GM18511 (cell line): Measurements from ENCODE around the gene DYRK4.

ENCODE experiments used
- ATAC-seq: cut with Tn5 transposase; IDR thresholded peaks from one replicate; pipeline ENCODE4 v1.9.1; 2021; ENCODE audit warnings: mild to moderate bottlenecking, moderate library complexity; ENCODE audit not compliant: unreplicated experiment

The DYRK4 gene

GRCh38 chr12:4615667-4616066, 53.7 kb downstream of the DYRK4 start:
- no peak for ATAC-seq

- no peak for ATAC-seq
Observed at GRCh38 chr12:4621511-4621910, 59.5 kb downstream of the DYRK4 start.

GRCh38 chr12:4626543-4626942, 64.5 kb downstream of the DYRK4 start:
- ATAC-seq, result no peak

GRCh38 chr12:4628406-4628805, 66.4 kb downstream of the DYRK4 start:
- no peak for ATAC-seq

GRCh38 chr12:4630262-4630661, 68.3 kb downstream of the DYRK4 start:
- ATAC-seq, result no peak

GRCh38 chr12:4643747-4644146, 81.7 kb downstream of the DYRK4 start:
- no peak for ATAC-seq

- no peak for ATAC-seq
Observed at GRCh38 chr12:4645023-4645422, 83.0 kb downstream of the DYRK4 start.

GRCh38 chr12:4648104-4648500, 86.1 kb downstream of the DYRK4 start:
- ATAC-seq, result no peak

GRCh38 chr12:4648501-4649357, 86.7 kb downstream of the DYRK4 start, which contains the start of the genes AKAP3 and NDUFA9:
Gene AKAP3 (minus strand): TSS chr12:4649051. CDS start chr12:4638196, 10,855 bp downstream.
Gene NDUFA9 (plus strand): TSS chr12:4649114. CDS start chr12:4649127, 13 bp downstream.
- peak; percentile 93 for ATAC-seq

GRCh38 chr12:4649358-4649661, 87.3 kb downstream of the DYRK4 start:
- ATAC-seq, result no peak

GRCh38 chr12:4653257-4653656, 91.2 kb downstream of the DYRK4 start:
- ATAC-seq, result no peak

- no peak for ATAC-seq
Observed at GRCh38 chr12:4653691-4654090, 91.7 kb downstream of the DYRK4 start.
